ENCODE results near the gene GULP1. TPM values are rescaled to one million over a fixed set of nuclear protein-coding genes. Genes with fewer than 3 reads are reported as not detected.

GULP1 gene
- total and polyA plus RNA-seq, 2 experiments from 2014 or later, result 28.3 to 41.2 TPM

DNA sequence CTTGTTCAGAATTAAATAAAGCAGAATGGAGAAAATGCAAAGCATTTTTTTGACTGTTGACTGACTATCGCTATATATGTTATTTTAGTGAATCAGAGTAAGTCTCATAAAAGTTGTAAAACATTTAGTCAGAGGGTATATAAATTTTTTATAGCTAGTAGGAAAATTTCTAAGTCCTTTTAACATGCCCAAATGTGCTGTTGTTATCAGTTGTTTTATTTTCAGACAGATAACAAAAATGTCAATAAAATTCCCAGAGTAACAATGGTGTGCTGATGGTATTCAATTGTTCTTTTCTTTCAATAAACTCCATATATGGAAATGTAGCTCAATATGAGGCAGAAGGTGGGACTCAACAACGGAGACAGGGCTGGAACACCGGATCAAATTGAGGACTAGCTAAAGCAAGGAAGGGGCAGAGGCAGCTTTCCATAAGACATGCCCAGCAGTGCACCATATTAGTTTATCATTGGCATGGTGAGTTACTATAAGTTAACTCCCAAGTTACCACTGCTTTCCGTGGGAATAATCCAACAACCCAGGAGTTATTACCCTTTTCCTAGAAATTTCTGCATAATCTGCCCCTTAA lies 26.6 kb downstream of the GULP1 start:
- no peak for DNase-seq (ENCODE audit: low read depth in 1 of 2, low spot score in 1 of 2)
- H3K9me3 ChIP-seq (ENCODE audit: low read depth), result no peaks in the 10 kb centered on the region
- no peak overlapping the region for H3K4me3 ChIP-seq
- no peaks in the 10 kb centered on the region for H3K27me3 ChIP-seq
- peaks cover 8% of the 10 kb centered on the region for H3K4me1 ChIP-seq (ENCODE audit: low read depth)
- no peak overlapping the region for H3K27ac ChIP-seq
- no peaks in the 10 kb centered on the region for H3K36me3 ChIP-seq
- TF ChIP-seq CTCF (IDR thresholded peaks at IDR 0.05; ENCODE audit: low read depth, low read length), result no peak

GRCh38 chr2:188319838-188320237 lies 28.2 kb downstream of the GULP1 start:
- Histone ChIP-seq H3K9me3 (ENCODE audit: low read depth) (no peaks in the 10 kb centered on the region), H3K27me3 (no peaks in the 10 kb centered on the region), H3K36me3 (no peaks in the 10 kb centered on the region), H3K27ac (no peak overlapping the region), H3K4me3 (no peak overlapping the region), H3K4me1 (ENCODE audit: low read depth) (peaks cover 8% of the 10 kb centered on the region)
- TF ChIP-seq CTCF (IDR thresholded peaks at IDR 0.05; ENCODE audit: low read depth, low read length), result no peak
- DNase-seq (ENCODE audit: low read depth in 1 of 2, low spot score in 1 of 2), result no peak

GRCh38 chr2:188320861-188321260 lies 29.2 kb downstream of the GULP1 start:
- H3K27me3 ChIP-seq, result no peaks in the 10 kb centered on the region
- TF ChIP-seq CTCF (IDR thresholded peaks at IDR 0.05; ENCODE audit: low read depth, low read length), result no peak
- no peak for DNase-seq (ENCODE audit: low read depth in 1 of 2, low spot score in 1 of 2)
- H3K4me3 ChIP-seq, result no peak overlapping the region
- no peak overlapping the region for H3K27ac ChIP-seq
- H3K9me3 ChIP-seq (ENCODE audit: low read depth), result no peaks in the 10 kb centered on the region
- peaks cover 8% of the 10 kb centered on the region for H3K4me1 ChIP-seq (ENCODE audit: low read depth)
- no peaks in the 10 kb centered on the region for H3K36me3 ChIP-seq

- H3K27ac ChIP-seq, result peak overlapping the region; percentile 5
- no peaks in the 10 kb centered on the region for H3K36me3 ChIP-seq
- TF ChIP-seq CTCF (IDR thresholded peaks at IDR 0.05; ENCODE audit: low read depth, low read length), result no peak
- H3K9me3 ChIP-seq (ENCODE audit: low read depth), result no peaks in the 10 kb centered on the region
- H3K4me3 ChIP-seq, result no peak overlapping the region
- no peak for DNase-seq (ENCODE audit: low read depth in 1 of 2, low spot score in 1 of 2)
- H3K27me3 ChIP-seq, result no peaks in the 10 kb centered on the region
- peaks cover 19% of the 10 kb centered on the region for H3K4me1 ChIP-seq (ENCODE audit: low read depth)
Observed at GRCh38 chr2:188322569-188323551, 31.2 kb downstream of the GULP1 start.

GRCh38 chr2:188324067-188324466 lies 32.4 kb downstream of the GULP1 start:
- Histone ChIP-seq H3K36me3 (no peaks in the 10 kb centered on the region), H3K27ac (no peak overlapping the region), H3K27me3 (no peaks in the 10 kb centered on the region), H3K9me3 (ENCODE audit: low read depth) (no peaks in the 10 kb centered on the region), H3K4me3 (no peak overlapping the region), H3K4me1 (ENCODE audit: low read depth) (peaks cover 21% of the 10 kb centered on the region)
- DNase-seq (ENCODE audit: low read depth in 1 of 2, low spot score in 1 of 2), result no peak
- TF ChIP-seq CTCF (IDR thresholded peaks at IDR 0.05; ENCODE audit: low read depth, low read length), result no peak

Data from cardiac muscle cell (in vitro differentiated cells and primary cell).